ENCODE measurements around the gene FAM20C.

DNA sequence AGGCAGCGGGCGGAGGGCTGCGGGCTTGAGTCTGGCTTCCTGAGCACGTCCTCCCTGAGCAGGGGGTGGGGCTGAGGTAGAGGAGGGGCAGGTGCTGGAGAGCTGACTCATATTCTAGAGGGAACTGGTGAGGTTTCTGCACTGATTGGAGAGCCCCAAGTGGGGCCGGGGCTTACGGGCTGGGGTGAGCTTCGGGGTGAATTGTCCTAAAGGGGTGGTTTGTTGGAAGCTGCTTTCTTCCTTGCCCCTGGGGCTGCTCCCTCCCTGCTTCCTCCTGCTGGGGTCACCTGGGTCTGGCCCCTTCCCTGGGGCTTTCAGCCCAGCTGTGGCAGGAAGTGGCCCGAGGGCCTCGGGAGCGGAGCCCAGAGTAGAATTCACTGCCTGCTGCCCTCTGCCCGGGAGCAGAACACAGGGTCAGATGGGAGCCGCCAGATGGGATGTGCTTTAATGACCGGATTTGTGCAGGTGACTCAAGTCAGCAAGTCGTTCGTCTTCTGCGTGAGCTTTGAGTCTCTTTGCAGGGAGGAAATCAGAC, 48.6 kb downstream of the FAM20C start:
- TF ChIP-seq POLR2A (IDR thresholded peaks at IDR 0.05) (no peak), EP300 (IDR thresholded peaks at IDR 0.05) (no peak), POLR2AphosphoS5 (IDR thresholded peaks at IDR 0.05) (no peak)
- TF ChIP-seq, protein P1, sequence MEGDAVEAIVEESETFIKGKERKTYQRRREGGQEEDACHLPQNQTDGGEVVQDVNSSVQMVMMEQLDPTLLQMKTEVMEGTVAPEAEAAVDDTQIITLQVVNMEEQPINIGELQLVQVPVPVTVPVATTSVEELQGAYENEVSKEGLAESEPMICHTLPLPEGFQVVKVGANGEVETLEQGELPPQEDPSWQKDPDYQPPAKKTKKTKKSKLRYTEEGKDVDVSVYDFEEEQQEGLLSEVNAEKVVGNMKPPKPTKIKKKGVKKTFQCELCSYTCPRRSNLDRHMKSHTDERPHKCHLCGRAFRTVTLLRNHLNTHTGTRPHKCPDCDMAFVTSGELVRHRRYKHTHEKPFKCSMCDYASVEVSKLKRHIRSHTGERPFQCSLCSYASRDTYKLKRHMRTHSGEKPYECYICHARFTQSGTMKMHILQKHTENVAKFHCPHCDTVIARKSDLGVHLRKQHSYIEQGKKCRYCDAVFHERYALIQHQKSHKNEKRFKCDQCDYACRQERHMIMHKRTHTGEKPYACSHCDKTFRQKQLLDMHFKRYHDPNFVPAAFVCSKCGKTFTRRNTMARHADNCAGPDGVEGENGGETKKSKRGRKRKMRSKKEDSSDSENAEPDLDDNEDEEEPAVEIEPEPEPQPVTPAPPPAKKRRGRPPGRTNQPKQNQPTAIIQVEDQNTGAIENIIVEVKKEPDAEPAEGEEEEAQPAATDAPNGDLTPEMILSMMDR (IDR thresholded peaks at IDR 0.05) = no peak

Measured in gastroesophageal sphincter (tissue), 3 donors.